Left hindlimb (tissue), 1 donor: Measurements from ENCODE around the gene CTIF.
"Not testable (repeated sequence)": the region's sequence is repeated elsewhere in the genome, so short reads cannot be mapped to it uniquely, and the experiment has no call there.

Experiments used
- DNase-seq: peaks from one replicate; pipeline ENCODE4 v3.0.0-alpha.2; 2018

The CTIF gene

GRCh38 chr18:48644029-48644428 is 105.2 kb downstream of the CTIF start:
- no peak for DNase-seq

- DNase-seq: no peak
Measured at GRCh38 chr18:48645427-48646002, 106.7 kb downstream of the CTIF start.

GRCh38 chr18:48646976-48647375 is 108.1 kb downstream of the CTIF start:
- no peak for DNase-seq

- DNase-seq: no peak
Measured at GRCh38 chr18:48649231-48649630, 110.4 kb downstream of the CTIF start.

- DNase-seq: not testable (repeated sequence)
Measured at GRCh38 chr18:48654591-48654990, 115.8 kb downstream of the CTIF start.

- DNase-seq: no peak
Measured at GRCh38 chr18:48655508-48655907, 116.7 kb downstream of the CTIF start.

GRCh38 chr18:48656176-48656575 is 117.3 kb downstream of the CTIF start:
- DNase-seq: no peak

- DNase-seq: no peak
Measured at GRCh38 chr18:48656582-48656981, 117.8 kb downstream of the CTIF start.

- no peak for DNase-seq
Measured at GRCh38 chr18:48657447-48658120, 118.8 kb downstream of the CTIF start.

- DNase-seq: no peak
Measured at GRCh38 chr18:48658721-48659120, 119.9 kb downstream of the CTIF start.

GRCh38 chr18:48659188-48660009 is 120.6 kb downstream of the CTIF start:
- DNase-seq: no peak

GRCh38 chr18:48660346-48661228 is 121.8 kb downstream of the CTIF start:
- DNase-seq: no peak

- DNase-seq: peak; percentile 10
Measured at GRCh38 chr18:48661421-48661820, 122.6 kb downstream of the CTIF start.

- no peak for DNase-seq
Measured at GRCh38 chr18:48662011-48662661, 123.3 kb downstream of the CTIF start.

GRCh38 chr18:48663096-48663930 is 124.5 kb downstream of the CTIF start:
- peak; percentile 13 for DNase-seq

GRCh38 chr18:48663931-48664847 is 125.4 kb downstream of the CTIF start:
- peak; percentile 67 for DNase-seq

- DNase-seq: no peak
Measured at GRCh38 chr18:48665654-48666053, 126.8 kb downstream of the CTIF start.

- DNase-seq: no peak
Measured at GRCh38 chr18:48666613-48667012, 127.8 kb downstream of the CTIF start.

- DNase-seq: no peak
Measured at GRCh38 chr18:48667276-48668254, 128.7 kb downstream of the CTIF start.
